MM.1S (cell line): ENCODE results near the gene RIPK1.

Experiments used
- DNase-seq: peaks from one replicate; pipeline ENCODE4 v3.0.0-alpha.2; 2015
- H2AFZ ChIP-seq: fragments of 300-600 bp; sonication (generic); 2 replicates; pipeline ENCODE4 v1.6.0; 2016; ENCODE audit warnings: antibody characterized with exemption, low read length
- H3F3A ChIP-seq: fragments of 300-600 bp; sonication (generic); 2 replicates; pipeline ENCODE4 v1.6.1; 2016; ENCODE audit warnings: mild to moderate bottlenecking, antibody characterized with exemption, low read length, moderate library complexity, mixed read lengths; ENCODE audit not compliant: insufficient read depth
- H3K27ac ChIP-seq: fragments of 300-600 bp; sonication (generic); 2 replicates; pipeline ENCODE4 v1.5.1; 2016; ENCODE audit warnings: mild to moderate bottlenecking, low read length
- H3K27me3 ChIP-seq: fragments of 300-600 bp; sonication (generic); replicated peaks from 2 replicates; pipeline ENCODE4 v1.6.0; 2016; ENCODE audit warnings: low read length; ENCODE audit not compliant: insufficient read depth
- H3K36me3 ChIP-seq: fragments of 300-600 bp; sonication (generic); replicated peaks from 2 replicates; pipeline ENCODE4 v1.6.1; 2016; ENCODE audit warnings: mild to moderate bottlenecking, low read length, mixed read lengths; ENCODE audit not compliant: insufficient read depth
- H3K4me1 ChIP-seq: fragments of 300-600 bp; sonication (generic); 2 replicates; pipeline ENCODE4 v1.6.1; 2016; ENCODE audit warnings: low read length, mixed read lengths
- H3K4me2 ChIP-seq: fragments of 300-600 bp; sonication (generic); 2 replicates; pipeline ENCODE4 v1.6.0; 2016; ENCODE audit warnings: low read depth, low read length
- H3K4me3 ChIP-seq: fragments of 300-600 bp; sonication (generic); 2 replicates; pipeline ENCODE4 v1.5.1; 2016; ENCODE audit warnings: low read length, mixed read lengths
- H3K79me2 ChIP-seq: fragments of 300-600 bp; sonication (generic); 2 replicates; pipeline ENCODE4 v1.6.1; 2016; ENCODE audit warnings: mixed run types, low read length, mixed read lengths
- H3K9ac ChIP-seq: fragments of 300-600 bp; sonication (generic); 2 replicates; pipeline ENCODE4 v1.6.1; 2016; ENCODE audit warnings: low read length, mixed read lengths
- H3K9me2 ChIP-seq: fragments of 300-600 bp; sonication (generic); replicated peaks from 2 replicates; pipeline ENCODE4 v1.6.1; 2016; ENCODE audit warnings: mild to moderate bottlenecking, low read length, mixed read lengths; ENCODE audit not compliant: insufficient read depth
- H3K9me3 ChIP-seq: fragments of 300-600 bp; sonication (generic); replicated peaks from 2 replicates; pipeline ENCODE4 v1.6.1; 2016; ENCODE audit warnings: mild to moderate bottlenecking, low read length, mixed read lengths; ENCODE audit not compliant: insufficient read depth
- H4K20me1 ChIP-seq: fragments of 300-600 bp; sonication (generic); 2 replicates; pipeline ENCODE4 v1.6.1; 2016; ENCODE audit warnings: mild to moderate bottlenecking, low read length, moderate library complexity, mixed read lengths; ENCODE audit not compliant: insufficient read depth
- EZH2 ChIP-seq: fragments of 300-600 bp; sonication (generic); optimal IDR thresholded peaks from 2 replicates; pipeline ENCODE3; 2017; ENCODE audit warnings: low read depth, mild to moderate bottlenecking, antibody characterized with exemption, low read length, mixed read lengths
- EZH2phosphoT487 ChIP-seq: fragments of 300-600 bp; sonication (generic); IDR thresholded peaks from 2 replicates; pipeline ENCODE4 v1.6.1; 2018; ENCODE audit warnings: antibody characterized with exemption, low read length
- TF ChIP-seq, protein P1 (sequence below): fragments of 300-600 bp; sonication (generic); IDR thresholded peaks from 2 replicates; pipeline ENCODE4 v1.5.1; 2016; ENCODE audit warnings: antibody characterized with exemption, low read length, mixed read lengths

RIPK1 gene

DNA sequence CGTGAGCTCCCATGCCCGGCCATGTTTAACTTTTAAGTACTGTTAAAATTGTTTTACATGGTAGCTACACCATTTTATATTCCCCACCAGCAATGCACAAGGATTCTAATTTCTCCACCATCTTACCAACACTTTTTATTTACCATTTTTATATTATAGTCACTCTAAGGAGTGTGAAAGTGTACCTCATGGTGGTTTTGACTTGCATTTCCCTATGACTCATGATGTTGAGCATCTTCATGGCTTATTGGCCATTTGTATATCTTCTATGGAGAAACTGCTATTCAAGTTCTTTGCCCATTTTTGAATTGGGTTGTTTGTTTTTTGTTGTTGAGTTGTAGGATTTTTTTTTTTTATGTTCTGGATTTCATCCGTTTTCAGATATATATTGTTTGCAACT is 34.6 kb downstream of the RIPK1 start:
- no peak for DNase-seq
- Histone ChIP-seq H3K4me3 (no peak overlapping the region), H2AFZ (no peak overlapping the region), H3K4me2 (no peak overlapping the region), H3K79me2 (no peaks in the 10 kb centered on the region), H3F3A (no peaks in the 10 kb centered on the region), H3K27ac (no peak overlapping the region), H3K27me3 (no peaks in the 10 kb centered on the region), H4K20me1 (no peaks in the 10 kb centered on the region), H3K9me2 (no peaks in the 10 kb centered on the region), H3K9ac (no peak overlapping the region), H3K4me1 (no peaks in the 10 kb centered on the region), H3K36me3 (no peaks in the 10 kb centered on the region), H3K9me3 (no peaks in the 10 kb centered on the region)
- no peak for TF ChIP-seq EZH2phosphoT487
- TF ChIP-seq, protein P1, sequence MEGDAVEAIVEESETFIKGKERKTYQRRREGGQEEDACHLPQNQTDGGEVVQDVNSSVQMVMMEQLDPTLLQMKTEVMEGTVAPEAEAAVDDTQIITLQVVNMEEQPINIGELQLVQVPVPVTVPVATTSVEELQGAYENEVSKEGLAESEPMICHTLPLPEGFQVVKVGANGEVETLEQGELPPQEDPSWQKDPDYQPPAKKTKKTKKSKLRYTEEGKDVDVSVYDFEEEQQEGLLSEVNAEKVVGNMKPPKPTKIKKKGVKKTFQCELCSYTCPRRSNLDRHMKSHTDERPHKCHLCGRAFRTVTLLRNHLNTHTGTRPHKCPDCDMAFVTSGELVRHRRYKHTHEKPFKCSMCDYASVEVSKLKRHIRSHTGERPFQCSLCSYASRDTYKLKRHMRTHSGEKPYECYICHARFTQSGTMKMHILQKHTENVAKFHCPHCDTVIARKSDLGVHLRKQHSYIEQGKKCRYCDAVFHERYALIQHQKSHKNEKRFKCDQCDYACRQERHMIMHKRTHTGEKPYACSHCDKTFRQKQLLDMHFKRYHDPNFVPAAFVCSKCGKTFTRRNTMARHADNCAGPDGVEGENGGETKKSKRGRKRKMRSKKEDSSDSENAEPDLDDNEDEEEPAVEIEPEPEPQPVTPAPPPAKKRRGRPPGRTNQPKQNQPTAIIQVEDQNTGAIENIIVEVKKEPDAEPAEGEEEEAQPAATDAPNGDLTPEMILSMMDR = no peak
- TF ChIP-seq EZH2 = no peak

DNA sequence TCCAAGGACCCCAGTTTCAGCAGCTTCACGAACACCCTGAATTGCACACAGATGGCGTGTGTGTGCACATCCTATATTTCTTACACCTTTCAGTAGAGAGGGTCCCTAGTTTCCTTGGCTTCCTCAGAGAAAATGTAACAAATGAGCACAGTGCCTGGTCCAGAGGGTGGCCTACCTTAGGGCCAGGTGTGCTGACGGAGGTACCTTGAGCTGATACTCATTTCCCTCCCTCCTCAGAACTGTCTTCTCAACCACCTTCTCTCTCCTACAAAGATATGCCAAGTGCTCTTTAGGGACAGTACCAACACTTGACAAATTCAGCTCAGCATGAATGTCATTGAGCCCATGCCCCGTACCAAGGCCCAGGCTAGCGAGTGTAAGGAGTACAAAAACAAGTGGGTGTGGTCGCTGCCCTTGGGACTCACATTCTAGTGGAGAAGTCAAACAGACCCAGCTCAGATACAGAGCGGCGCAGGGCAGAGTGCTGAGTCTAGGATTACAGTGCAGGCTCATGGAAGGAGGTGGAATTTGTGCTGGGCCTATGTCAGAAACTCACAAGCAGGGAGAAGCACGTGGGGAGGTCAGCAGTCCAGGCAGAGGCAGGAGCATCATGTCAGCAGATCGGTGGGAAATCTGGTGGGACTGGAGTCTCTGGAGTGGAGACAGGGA is 40.6 kb downstream of the RIPK1 start:
- H3K4me2 ChIP-seq = no peak overlapping the region
- no peak overlapping the region for H3K4me3 ChIP-seq
- no peak overlapping the region for H3K27ac ChIP-seq
- H4K20me1 ChIP-seq = no peaks in the 10 kb centered on the region
- no peaks in the 10 kb centered on the region for H3K9me3 ChIP-seq
- H3K36me3 ChIP-seq = 0 out of 2 replicates have a peak, but pooled peaks cover 2% of the 10 kb centered on the region
- no peak for DNase-seq
- H2AFZ ChIP-seq = no peak overlapping the region
- TF ChIP-seq, protein P1 = no peak
- no peak for TF ChIP-seq EZH2
- no peak for TF ChIP-seq EZH2phosphoT487
- no peak overlapping the region for H3K9ac ChIP-seq
- no peaks in the 10 kb centered on the region for H3K27me3 ChIP-seq
- H3K79me2 ChIP-seq = no peaks in the 10 kb centered on the region
- no peaks in the 10 kb centered on the region for H3K9me2 ChIP-seq
- no peaks in the 10 kb centered on the region for H3K4me1 ChIP-seq
- no peaks in the 10 kb centered on the region for H3F3A ChIP-seq

DNA sequence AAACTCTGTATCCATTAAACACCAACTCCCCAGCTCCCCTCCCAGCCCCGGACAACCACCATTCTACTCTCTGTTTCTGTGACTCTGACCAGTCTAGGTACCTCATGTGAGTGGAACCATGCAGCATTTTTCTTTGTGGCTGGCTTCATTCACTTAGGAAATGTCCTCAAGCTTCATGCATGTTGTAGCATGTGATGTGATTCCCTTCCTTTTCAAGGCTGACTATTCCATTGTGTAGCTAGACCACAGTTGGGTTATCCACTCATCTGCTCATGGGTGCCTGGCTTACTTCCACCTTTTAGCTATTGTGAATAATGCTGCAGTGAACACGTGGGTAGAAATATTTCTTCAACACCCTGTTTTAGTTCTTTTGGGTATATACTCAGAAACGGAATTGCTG is 41.5 kb downstream of the RIPK1 start:
- H3K4me2 ChIP-seq = no peak overlapping the region
- no peaks in the 10 kb centered on the region for H3K4me1 ChIP-seq
- TF ChIP-seq EZH2 (no peak), EZH2phosphoT487 (no peak)
- TF ChIP-seq, protein P1 = no peak
- H3K4me3 ChIP-seq = no peak overlapping the region
- H3K27ac ChIP-seq = no peak overlapping the region
- no peaks in the 10 kb centered on the region for H3K79me2 ChIP-seq
- no peaks in the 10 kb centered on the region for H3F3A ChIP-seq
- H3K9me3 ChIP-seq = no peaks in the 10 kb centered on the region
- H2AFZ ChIP-seq = no peak overlapping the region
- H3K36me3 ChIP-seq = 0 out of 2 replicates have a peak, but pooled peaks cover 2% of the 10 kb centered on the region
- no peaks in the 10 kb centered on the region for H3K27me3 ChIP-seq
- no peak overlapping the region for H3K9ac ChIP-seq
- no peaks in the 10 kb centered on the region for H3K9me2 ChIP-seq
- H4K20me1 ChIP-seq = no peaks in the 10 kb centered on the region
- no peak for DNase-seq
